NCI-H1092 (cell line): ENCODE results near the gene FDCSP.
"Not testable (repeated sequence)": the region's sequence is repeated elsewhere in the genome, so short reads cannot be mapped to it uniquely, and the experiment has no call there.

Source experiments
- DNase-seq: peaks from one replicate; lab custom pipeline; 2025; lab: John Stamatoyannopoulos, UW

FDCSP gene

GRCh38 chr4:70239884-70240591 lies 14.1 kb downstream of the FDCSP start:
- no peak for DNase-seq

- not testable (repeated sequence) for DNase-seq
Observed at GRCh38 chr4:70242297-70242696, 16.4 kb downstream of the FDCSP start, which contains the start of gene CSN3. Gene CSN3 (plus strand): TSS chr4:70242597. CDS start chr4:70244820, 2,223 bp downstream.

GRCh38 chr4:70243091-70243490 lies 17.2 kb downstream of the FDCSP start:
- no peak for DNase-seq

- no peak for DNase-seq
Observed at GRCh38 chr4:70251250-70251944, 25.5 kb downstream of the FDCSP start.

GRCh38 chr4:70251945-70252277 lies 26.0 kb downstream of the FDCSP start:
- DNase-seq, result no peak

- DNase-seq, result no peak
Observed at GRCh38 chr4:70269674-70270073, 43.8 kb downstream of the FDCSP start.

GRCh38 chr4:70277121-70277520 lies 51.2 kb downstream of the FDCSP start:
- DNase-seq, result no peak

GRCh38 chr4:70280567-70280966 lies 54.6 kb downstream of the FDCSP start:
- DNase-seq, result peak; percentile 17
